HG02642 (cell line): ENCODE data around the gene CSRP2.

Experiments
- ATAC-seq: cut with Tn5 transposase; IDR thresholded peaks from one replicate; pipeline ENCODE4 v1.9.1; 2021; ENCODE audit warnings: mild to moderate bottlenecking; ENCODE audit not compliant: unreplicated experiment, poor library complexity

CSRP2 gene

GRCh38 chr12:76864791-76865400 lies 13.9 kb downstream of the CSRP2 start:
- peak; percentile 71 for ATAC-seq

- ATAC-seq = no peak
These were observed 15.0 kb downstream of the CSRP2 start for GRCh38 chr12:76863837-76864236.

GRCh38 chr12:76863005-76863670 lies 15.7 kb downstream of the CSRP2 start:
- ATAC-seq = no peak

GRCh38 chr12:76860256-76860655 lies 18.6 kb downstream of the CSRP2 start:
- ATAC-seq = no peak

GRCh38 chr12:76859611-76860010 lies 19.2 kb downstream of the CSRP2 start:
- no peak for ATAC-seq

GRCh38 chr12:76856018-76856644 lies 22.7 kb downstream of the CSRP2 start:
- ATAC-seq = no peak

GRCh38 chr12:76855271-76855670 lies 23.5 kb downstream of the CSRP2 start:
- ATAC-seq = no peak

GRCh38 chr12:76852106-76852505 lies 26.7 kb downstream of the CSRP2 start:
- no peak for ATAC-seq

GRCh38 chr12:76848132-76848531 lies 30.7 kb downstream of the CSRP2 start:
- ATAC-seq = no peak

- no peak for ATAC-seq
These were observed 31.6 kb downstream of the CSRP2 start for GRCh38 chr12:76847260-76847659.

- ATAC-seq = no peak
These were observed 42.2 kb downstream of the CSRP2 start for GRCh38 chr12:76836633-76837032.

- ATAC-seq = no peak
These were observed 48.4 kb downstream of the CSRP2 start for GRCh38 chr12:76830436-76830835.

- ATAC-seq = no peak
These were observed 57.8 kb downstream of the CSRP2 start for GRCh38 chr12:76820888-76821482.

GRCh38 chr12:76813972-76814371 lies 64.8 kb downstream of the CSRP2 start:
- ATAC-seq = no peak

- ATAC-seq = no peak
These were observed 65.6 kb downstream of the CSRP2 start for GRCh38 chr12:76813265-76813664.

GRCh38 chr12:76811976-76812375 lies 66.8 kb downstream of the CSRP2 start:
- no peak for ATAC-seq

GRCh38 chr12:76810671-76811419 lies 68.0 kb downstream of the CSRP2 start:
- ATAC-seq = no peak
